NOMO-1 treated with DMSO at 0.1 percent for 48 hours (cell line): ENCODE results near the gene EPHB4.

Experiments used
- DNase-seq: peaks from one replicate; lab custom pipeline; 2025; ENCODE audit not compliant: unreplicated experiment; lab: John Stamatoyannopoulos, UW

Gene EPHB4

GRCh38 chr7:100854146-100854895, 27.0 kb upstream of the EPHB4 start:
- DNase-seq = no peak

- DNase-seq = peak; percentile 95
Observed at GRCh38 chr7:100852048-100852872, 24.9 kb upstream of the EPHB4 start, which contains the start of gene SLC12A9. Gene SLC12A9, plus strand, starts transcription at chr7:100852713. Its CDS starts 1,485 bp downstream, at chr7:100854198.

- DNase-seq = no peak
Observed at GRCh38 chr7:100847360-100847759, 20.0 kb upstream of the EPHB4 start.

GRCh38 chr7:100840470-100841100, 13.3 kb upstream of the EPHB4 start:
- DNase-seq = no peak

GRCh38 chr7:100839361-100839760, 12.0 kb upstream of the EPHB4 start:
- no peak for DNase-seq

GRCh38 chr7:100837099-100837836, 9.9 kb upstream of the EPHB4 start:
- peak; percentile 95 for DNase-seq

- DNase-seq = no peak
Observed at GRCh38 chr7:100836812-100837098, 9.4 kb upstream of the EPHB4 start.

- DNase-seq = no peak
Observed at GRCh38 chr7:100835903-100836811, 8.8 kb upstream of the EPHB4 start.

- no peak for DNase-seq
Observed at GRCh38 chr7:100832281-100832633, 4.9 kb upstream of the EPHB4 start.

- no peak for DNase-seq
Observed at GRCh38 chr7:100830396-100830795, 3.1 kb upstream of the EPHB4 start.

GRCh38 chr7:100829150-100829716, 1.9 kb upstream of the EPHB4 start:
- no peak for DNase-seq

- DNase-seq = no peak
Observed at GRCh38 chr7:100826514-100827329, 601 bp downstream of the EPHB4 start.

- peak; percentile 47 for DNase-seq
Observed at GRCh38 chr7:100825751-100826513, 1.4 kb downstream of the EPHB4 start.

- no peak for DNase-seq
Observed at GRCh38 chr7:100825215-100825671, 2.1 kb downstream of the EPHB4 start.

GRCh38 chr7:100824499-100825214, 2.7 kb downstream of the EPHB4 start:
- no peak for DNase-seq

- DNase-seq = no peak
Observed at GRCh38 chr7:100823534-100823933, 3.8 kb downstream of the EPHB4 start.

- DNase-seq = no peak
Observed at GRCh38 chr7:100823140-100823525, 4.2 kb downstream of the EPHB4 start.
